Mesenchymal stem cell (in vitro differentiated cells and primary cell): Measurements from ENCODE around the gene CECR2.
A peak's percentile ranks its signal among the peaks of the same experiment; 100 is the strongest.

ENCODE experiments used
- DNase-seq: peaks from one replicate; pipeline ENCODE4 v3.0.0-alpha.2; 2013
- H2AFZ ChIP-seq: one replicate; pipeline ENCODE4 v1.6.1; 2013; ENCODE audit warnings: low read depth, mild to moderate bottlenecking, control low read depth, inconsistent platforms, low read length, moderate library complexity
- H2AK5ac ChIP-seq: 2 replicates; pipeline ENCODE4 v1.6.1; 2013; ENCODE audit warnings: low read length, moderate library complexity, mild to moderate bottlenecking, inconsistent platforms; ENCODE audit not compliant: severe bottlenecking
- H2BK120ac ChIP-seq: one replicate; pipeline ENCODE4 v1.6.1; 2013; ENCODE audit warnings: low read depth, mild to moderate bottlenecking, inconsistent platforms, low read length, moderate library complexity
- H2BK12ac ChIP-seq, 2 experiments: one replicate each; pipeline ENCODE4 v1.6.1; 2013; ENCODE audit warnings: inconsistent platforms in 2 of 2, low read length in 2 of 2, mild to moderate bottlenecking in 2 of 2, moderate library complexity in 2 of 2, control low read depth in 1 of 2
- H2BK15ac ChIP-seq: one replicate; pipeline ENCODE4 v1.6.1; 2013; ENCODE audit warnings: mild to moderate bottlenecking, low read depth, inconsistent platforms; ENCODE audit not compliant: poor library complexity, severe bottlenecking
- H2BK5ac ChIP-seq: 2 replicates; pipeline ENCODE4 v1.6.1; 2013; ENCODE audit warnings: low read depth, mild to moderate bottlenecking, low read length, control low read depth, inconsistent platforms; ENCODE audit not compliant: poor library complexity, severe bottlenecking
- H3K14ac ChIP-seq, 2 experiments: one replicate each; pipeline ENCODE4 v1.6.1; 2013; ENCODE audit warnings: inconsistent platforms in 2 of 2, low read length in 2 of 2, control low read depth in 1 of 2, mild to moderate bottlenecking in 1 of 2, moderate library complexity in 1 of 2
- H3K18ac ChIP-seq, 2 experiments: one replicate each; pipeline ENCODE4 v1.6.1; 2013; ENCODE audit warnings: inconsistent platforms in 2 of 2, low read length in 2 of 2, control low read depth in 1 of 2, low read depth in 1 of 2, mild to moderate bottlenecking in 1 of 2
- H3K23ac ChIP-seq, 2 experiments: one replicate each; pipeline ENCODE4 v1.6.1; 2013; ENCODE audit warnings: inconsistent platforms in 2 of 2, low read length in 2 of 2, mild to moderate bottlenecking in 2 of 2, moderate library complexity in 2 of 2, control low read depth in 1 of 2
- H3K27ac ChIP-seq: 2 replicates; pipeline ENCODE4 v1.5.1; 2013; ENCODE audit warnings: mild to moderate bottlenecking, moderate library complexity, low read length, control low read depth, inconsistent platforms; ENCODE audit not compliant: poor library complexity, severe bottlenecking
- H3K27me3 ChIP-seq, 2 experiments: 2 replicates each; pipeline versions ENCODE4 v1.6.1 to v1.7.0; 2013; ENCODE audit warnings: low read length in 2 of 2, mild to moderate bottlenecking in 2 of 2, moderate library complexity in 2 of 2, control low read depth in 1 of 2, inconsistent platforms in 1 of 2; ENCODE audit not compliant: control insufficient read depth in 1 of 2, insufficient read depth in 1 of 2
- H3K36me3 ChIP-seq, 2 experiments: 2 replicates each; pipeline versions ENCODE4 v1.6.1 to v1.7.0; 2013; ENCODE audit warnings: low read length in 2 of 2, control low read depth in 1 of 2, inconsistent platforms in 1 of 2, low read depth in 1 of 2, mild to moderate bottlenecking in 1 of 2; ENCODE audit not compliant: insufficient read depth in 2 of 2, control insufficient read depth in 1 of 2
- H3K4ac ChIP-seq, 2 experiments: one replicate each; pipeline ENCODE4 v1.6.1; 2013; ENCODE audit warnings: inconsistent platforms in 2 of 2, low read length in 2 of 2, mild to moderate bottlenecking in 2 of 2, moderate library complexity in 2 of 2, control low read depth in 1 of 2, low read depth in 1 of 2
- H3K4me1 ChIP-seq: 2 replicates; pipeline ENCODE4 v1.6.1; 2013; ENCODE audit warnings: low read depth, low read length, control low read depth; ENCODE audit not compliant: control insufficient read depth, insufficient read depth
- H3K4me2 ChIP-seq: 2 replicates; pipeline ENCODE4 v1.6.1; 2013; ENCODE audit warnings: low read length, mild to moderate bottlenecking, inconsistent platforms; ENCODE audit not compliant: poor library complexity, severe bottlenecking
- H3K4me3 ChIP-seq, 2 experiments: 2 replicates each; pipeline versions ENCODE4 v1.5.1 to v1.7.0; 2013; ENCODE audit warnings: low read length in 2 of 2, mild to moderate bottlenecking in 2 of 2, control low read depth in 1 of 2, low read depth in 1 of 2; ENCODE audit not compliant: insufficient read depth in 1 of 2
- H3K79me1 ChIP-seq: replicated peaks from 2 replicates; pipeline ENCODE4 v1.6.1; 2013; ENCODE audit warnings: mild to moderate bottlenecking, control low read depth, low read length, inconsistent platforms; ENCODE audit not compliant: poor library complexity, severe bottlenecking
- H3K9ac ChIP-seq: 2 replicates; pipeline ENCODE4 v1.7.0; 2013; ENCODE audit warnings: mild to moderate bottlenecking, low read length, moderate library complexity
- H3K9me3 ChIP-seq: 2 replicates; pipeline ENCODE4 v1.7.0; 2013; ENCODE audit warnings: mild to moderate bottlenecking, low read length; ENCODE audit not compliant: control insufficient read depth
- H4K8ac ChIP-seq: one replicate; pipeline ENCODE4 v1.6.1; 2013; ENCODE audit warnings: inconsistent platforms, mild to moderate bottlenecking, low read length, moderate library complexity
- H4K91ac ChIP-seq: one replicate; pipeline ENCODE4 v1.6.1; 2013; ENCODE audit warnings: mild to moderate bottlenecking, low read length, inconsistent platforms
- WGBS: methylation state at CpG from one replicate; pipeline ENCODE4 v1.1.7; 2013; ENCODE audit warnings: mixed read lengths; 5-methylcytosine and 5-hydroxymethylcytosine counted together

The CECR2 gene

DNA sequence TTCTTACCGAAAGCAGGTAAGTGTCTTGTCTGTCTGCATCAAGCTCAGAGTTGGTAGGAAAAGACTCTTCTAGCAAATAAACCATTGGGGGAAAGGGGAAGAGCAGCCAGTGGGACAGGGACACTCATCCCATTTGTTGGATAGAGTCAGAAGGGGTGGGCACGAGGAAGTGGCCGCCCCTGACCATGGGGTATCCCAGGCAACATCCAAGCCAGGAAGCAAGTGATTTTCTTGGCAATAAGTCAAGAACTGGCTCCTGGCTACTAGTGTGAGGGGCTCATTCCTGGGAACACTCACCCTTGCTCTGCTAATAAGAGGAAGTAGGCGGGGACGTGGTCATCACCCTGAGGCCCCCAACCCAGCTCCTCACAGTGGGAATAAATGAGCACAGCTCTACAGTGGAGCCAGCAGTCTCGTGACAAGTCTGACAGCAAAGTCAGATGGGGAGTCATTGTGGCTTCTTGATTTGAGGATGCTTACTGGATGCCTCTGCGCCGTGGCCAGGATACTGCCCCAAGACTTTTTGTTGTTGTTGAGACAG lies 200.8 kb downstream of the CECR2 start:
- Histone ChIP-seq H3K4ac (no peak overlapping the region), H4K8ac (no peak overlapping the region), H3K4me1 (peaks cover 22% of the 10 kb centered on the region), H3K36me3 (no peaks in the 10 kb centered on the region), H2AFZ (no peak overlapping the region), H3K27ac (no peak overlapping the region), H3K79me1 (no peaks in the 10 kb centered on the region), H3K9ac (no peak overlapping the region), H3K9me3 (no peaks in the 10 kb centered on the region), H2BK12ac (no peak overlapping the region), H4K91ac (no peak overlapping the region), H2BK5ac (no peak overlapping the region), H3K23ac (no peak overlapping the region), H3K14ac (no peak overlapping the region), H2AK5ac (no peak overlapping the region), H3K4me2 (peak overlapping the region; percentile 12), H2BK15ac (no peak overlapping the region), H2BK120ac (no peak overlapping the region), H3K18ac (no peak overlapping the region), H3K4me3 (peak overlapping the region in 1 of 2 experiments; percentile 45), H3K27me3 (peaks cover 4 to 6% of the 10 kb centered on the region in 2 experiments)
- WGBS, result 58% methylated on average over 8 of the region's 8 CpGs
- DNase-seq, result no peak

- WGBS, result 75% methylated on average over 20 of the region's 21 CpGs
- no peak overlapping the region for H4K8ac ChIP-seq
- no peak overlapping the region for H2BK120ac ChIP-seq
- H3K23ac ChIP-seq, result no peak overlapping the region
- no peak overlapping the region for H3K27ac ChIP-seq
- H4K91ac ChIP-seq, result no peak overlapping the region
- H3K27me3 ChIP-seq, result peaks cover 4 to 6% of the 10 kb centered on the region in 2 experiments
- H3K9me3 ChIP-seq, result no peaks in the 10 kb centered on the region
- no peak overlapping the region for H3K4ac ChIP-seq
- peak; percentile 67 for DNase-seq
- H3K4me3 ChIP-seq, result peak overlapping the region in 1 of 2 experiments; percentile 76
- no peak overlapping the region for H3K14ac ChIP-seq
- no peaks in the 10 kb centered on the region for H3K79me1 ChIP-seq
- peaks cover 22% of the 10 kb centered on the region for H3K4me1 ChIP-seq
- no peak overlapping the region for H2BK5ac ChIP-seq
- H2AK5ac ChIP-seq, result no peak overlapping the region
- H2AFZ ChIP-seq, result no peak overlapping the region
- no peak overlapping the region for H3K4me2 ChIP-seq
- H2BK15ac ChIP-seq, result no peak overlapping the region
- no peak overlapping the region for H3K18ac ChIP-seq
- H2BK12ac ChIP-seq, result no peak overlapping the region
- H3K36me3 ChIP-seq, result no peaks in the 10 kb centered on the region
- peak overlapping the region; percentile 83 for H3K9ac ChIP-seq
Measured at GRCh38 chr22:17570851-17571631, 201.8 kb downstream of the CECR2 start.

DNA sequence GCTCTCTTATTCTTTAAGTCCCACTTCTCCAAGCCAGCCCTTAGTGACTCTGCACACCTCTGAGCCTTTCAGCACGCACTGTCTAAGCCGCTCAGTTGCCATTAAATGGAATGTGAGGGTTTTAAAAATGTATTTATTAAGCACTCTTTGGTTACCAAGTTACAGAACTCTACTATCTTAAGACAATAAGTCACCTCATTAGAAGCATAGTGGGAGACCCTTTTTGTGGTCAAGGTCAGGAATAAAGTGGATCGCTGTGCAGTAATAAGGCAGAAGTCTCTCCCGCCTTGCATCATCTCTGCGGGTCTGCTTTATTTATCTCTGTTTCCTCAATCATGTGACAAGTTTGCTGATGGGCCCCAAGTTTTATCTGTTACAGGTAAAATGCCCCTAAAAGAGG lies 205.9 kb downstream of the CECR2 start:
- H2BK5ac ChIP-seq, result no peak overlapping the region
- H3K79me1 ChIP-seq, result no peaks in the 10 kb centered on the region
- no peak for DNase-seq
- H3K27me3 ChIP-seq, result peaks cover 4 to 6% of the 10 kb centered on the region in 2 experiments
- no peak overlapping the region for H4K8ac ChIP-seq
- no peak overlapping the region for H2BK12ac ChIP-seq
- H4K91ac ChIP-seq, result no peak overlapping the region
- H3K18ac ChIP-seq, result no peak overlapping the region
- WGBS, result 100% methylated on average over 3 of the region's 5 CpGs
- H3K4me2 ChIP-seq, result no peak overlapping the region
- no peak overlapping the region for H3K4me3 ChIP-seq
- H3K27ac ChIP-seq, result no peak overlapping the region
- peaks cover 15% of the 10 kb centered on the region for H3K4me1 ChIP-seq
- H3K36me3 ChIP-seq, result no peaks in the 10 kb centered on the region
- H3K23ac ChIP-seq, result no peak overlapping the region
- no peak overlapping the region for H2AK5ac ChIP-seq
- no peak overlapping the region for H3K14ac ChIP-seq
- no peak overlapping the region for H3K4ac ChIP-seq
- no peak overlapping the region for H2AFZ ChIP-seq
- H2BK120ac ChIP-seq, result no peak overlapping the region
- no peak overlapping the region for H3K9ac ChIP-seq
- H3K9me3 ChIP-seq, result no peaks in the 10 kb centered on the region
- no peak overlapping the region for H2BK15ac ChIP-seq

DNA sequence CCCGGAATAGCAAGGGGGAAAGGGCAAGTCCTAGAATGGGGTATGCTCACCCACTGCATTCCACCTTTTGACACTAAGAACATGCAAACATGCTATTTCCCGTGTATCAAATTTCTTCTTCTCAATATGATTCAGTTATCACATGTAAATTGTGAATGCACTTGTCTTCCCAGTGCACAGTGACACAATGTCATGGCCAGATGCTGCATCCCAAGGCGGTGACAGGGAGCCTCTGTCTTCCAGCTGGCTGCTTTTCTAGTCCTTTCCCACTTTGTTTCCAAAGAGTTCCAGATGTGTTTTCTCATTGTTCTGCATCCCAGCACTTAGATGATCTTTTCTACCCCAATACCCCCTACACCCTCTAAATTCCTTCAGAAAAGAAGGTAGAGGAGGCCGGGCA lies 206.4 kb downstream of the CECR2 start:
- Histone ChIP-seq H4K8ac (no peak overlapping the region), H3K27ac (no peak overlapping the region), H2BK15ac (no peak overlapping the region), H3K9me3 (no peaks in the 10 kb centered on the region), H2AK5ac (no peak overlapping the region), H4K91ac (no peak overlapping the region), H3K18ac (no peak overlapping the region), H3K9ac (no peak overlapping the region), H3K4me3 (no peak overlapping the region), H3K4ac (no peak overlapping the region), H2BK5ac (no peak overlapping the region), H3K14ac (no peak overlapping the region), H3K79me1 (no peaks in the 10 kb centered on the region), H3K4me1 (peaks cover 12% of the 10 kb centered on the region), H2BK120ac (no peak overlapping the region), H3K4me2 (no peak overlapping the region), H2AFZ (no peak overlapping the region), H3K36me3 (no peaks in the 10 kb centered on the region), H3K23ac (no peak overlapping the region), H3K27me3 (peaks cover 4 to 6% of the 10 kb centered on the region in 2 experiments), H2BK12ac (no peak overlapping the region)
- 92% methylated on average over 4 of the region's 4 CpGs for WGBS
- no peak for DNase-seq
